Right lobe of liver (tissue), 6 donors: ENCODE measurements around the gene CACNA1E. TPM values are rescaled to one million over a fixed set of nuclear protein-coding genes. Genes with fewer than 3 reads are reported as not detected.

Source experiments
- ATAC-seq, 4 donors: fragments of 200-7000 bp; cut with Tn5 transposase; one replicate each; pipeline ENCODE4 v1.9.1; 2020; ENCODE audit warnings: mild to moderate bottlenecking in 4 of 4, moderate library complexity in 4 of 4
- DNase-seq, 3 donors: peaks; one replicate each; pipeline ENCODE4 v3.0.0-alpha.2; 2020
- H3K27ac ChIP-seq, 3 donors: fragments of 200-600 bp; one replicate each; pipeline ENCODE4 v1.8.0; 2022
- H3K27me3 ChIP-seq, 2 donors: fragments of 200-600 bp; one replicate each; pipeline ENCODE4 v1.8.0; 2022
- H3K36me3 ChIP-seq, 4 donors: fragments of 200-600 bp; sonication (generic) in 1 of 4; one replicate each; pipeline versions ENCODE4 v1.5.1 to v1.8.0; 2017 to 2022; ENCODE audit warnings: control low read depth in 1 of 4
- H3K4me1 ChIP-seq, 4 donors: fragments of 200-600 bp; sonication (generic) in 1 of 4; one replicate each; pipeline versions ENCODE4 v1.5.1 to v1.8.0; 2017 to 2022; ENCODE audit warnings: control low read depth in 1 of 4
- H3K4me3 ChIP-seq, 3 donors: fragments of 200-600 bp; one replicate each; pipeline ENCODE4 v1.8.0; 2022
- H3K9me3 ChIP-seq, 4 donors: fragments of 200-600 bp; sonication (generic) in 1 of 4; one replicate each; pipeline versions ENCODE4 v1.5.1 to v1.8.0; 2017 to 2022; ENCODE audit warnings: control low read depth in 1 of 4
- POLR2A ChIP-seq: fragments of 450-650 bp; IDR thresholded peaks from one replicate; pipeline ENCODE4 v1.6.1; 2017; ENCODE audit warnings: antibody characterized with exemption, mild to moderate bottlenecking
- WGBS: methylation state at CpG from one replicate; pipeline ENCODE4 v1.1.6; 2018; ENCODE audit warnings: low coverage, low lambda C conversion rate; ENCODE audit not compliant: insufficient coverage; ENCODE audit errors: missing lambda C conversion rate; 5-methylcytosine and 5-hydroxymethylcytosine counted together
- intact Hi-C, 2 donors: fragments of 100-400 bp; cut with DNase I; formaldehyde crosslinking; loops; one replicate each; pipeline versions ENCODE4 v1.11.2 to v1.14.1; 2022
- total RNA-seq, 6 experiments: library from RNA; depleted of rRNA in 2 of 6; stranded (reverse); fragments of >200 nt in 2 of 6; fragmentation: NEBNext Ultra II Directional in 3 of 6; extraction: Animal tissue kit (Norgen Biotek cat#: 25700) in 3 of 6; gene quantifications; one replicate each; pipeline versions ENCODE4 v1.1.0 to v1.2.4, GENCODE V29; 2016 to 2023
- TF ChIP-seq, protein P1 (sequence below), 4 donors: fragments of 200-600 bp in 3 of 4; fragments of 450-650 bp in 1 of 4; IDR thresholded peaks; one replicate each; pipeline versions ENCODE4 v1.5.1 to v1.8.0; 2016 to 2022; ENCODE audit warnings: antibody characterized with exemption in 4 of 4, mild to moderate bottlenecking in 2 of 4
- donor health status: DM: no; HTN: yes; CAD: no.
- donor health status: DM: no; HTN: no; CAD: no.
- donor health status: DM: no; HTN: no; CAD: no.
- donor health status: DM: no; HTN: yes; CAD: no.
- donor health status: DM: no; HTN: yes; CAD: no.

The CACNA1E gene
- total RNA-seq, 6 experiments from 2014 or later, result 0.05 to 0.09 (median 0.06) TPM; not detected in 2

- no peak for ATAC-seq
- H3K27me3 ChIP-seq, result no peaks in the 10 kb centered on the region
- intact Hi-C loops, result no loop called here
- H3K4me3 ChIP-seq, result no peak overlapping the region
- TF ChIP-seq POLR2A, result no peak
- TF ChIP-seq, protein P1, sequence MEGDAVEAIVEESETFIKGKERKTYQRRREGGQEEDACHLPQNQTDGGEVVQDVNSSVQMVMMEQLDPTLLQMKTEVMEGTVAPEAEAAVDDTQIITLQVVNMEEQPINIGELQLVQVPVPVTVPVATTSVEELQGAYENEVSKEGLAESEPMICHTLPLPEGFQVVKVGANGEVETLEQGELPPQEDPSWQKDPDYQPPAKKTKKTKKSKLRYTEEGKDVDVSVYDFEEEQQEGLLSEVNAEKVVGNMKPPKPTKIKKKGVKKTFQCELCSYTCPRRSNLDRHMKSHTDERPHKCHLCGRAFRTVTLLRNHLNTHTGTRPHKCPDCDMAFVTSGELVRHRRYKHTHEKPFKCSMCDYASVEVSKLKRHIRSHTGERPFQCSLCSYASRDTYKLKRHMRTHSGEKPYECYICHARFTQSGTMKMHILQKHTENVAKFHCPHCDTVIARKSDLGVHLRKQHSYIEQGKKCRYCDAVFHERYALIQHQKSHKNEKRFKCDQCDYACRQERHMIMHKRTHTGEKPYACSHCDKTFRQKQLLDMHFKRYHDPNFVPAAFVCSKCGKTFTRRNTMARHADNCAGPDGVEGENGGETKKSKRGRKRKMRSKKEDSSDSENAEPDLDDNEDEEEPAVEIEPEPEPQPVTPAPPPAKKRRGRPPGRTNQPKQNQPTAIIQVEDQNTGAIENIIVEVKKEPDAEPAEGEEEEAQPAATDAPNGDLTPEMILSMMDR (IDR thresholded peaks at IDR 0.05), result no peak
- H3K27ac ChIP-seq, result no peak overlapping the region
- DNase-seq, result no peak
- H3K9me3 ChIP-seq, result no peaks in the 10 kb centered on the region
- WGBS, result 63% methylated on average over 4 of the region's 4 CpGs
- no peaks in the 10 kb centered on the region for H3K4me1 ChIP-seq
- H3K36me3 ChIP-seq, result no peaks in the 10 kb centered on the region
Observed at GRCh38 chr1:181513786-181514297, 30.5 kb downstream of the CACNA1E start.

- TF ChIP-seq, protein P1 (IDR thresholded peaks at IDR 0.05), result no peak
- no peak for TF ChIP-seq POLR2A
- ATAC-seq (peak in 1 of 4 donors; percentile 30), DNase-seq (no peak)
- no peaks in the 10 kb centered on the region for H3K4me1 ChIP-seq
- intact Hi-C loops, result no loop called here
- 71% methylated on average over 4 of the region's 4 CpGs for WGBS
- H3K27me3 ChIP-seq, result no peaks in the 10 kb centered on the region
- no peaks in the 10 kb centered on the region for H3K36me3 ChIP-seq
- H3K4me3 ChIP-seq, result no peak overlapping the region
- no peak overlapping the region for H3K27ac ChIP-seq
- H3K9me3 ChIP-seq, result no peaks in the 10 kb centered on the region
Observed at GRCh38 chr1:181514298-181515290, 31.3 kb downstream of the CACNA1E start.

- intact Hi-C loops, result no loop called here
- TF ChIP-seq, protein P1 (IDR thresholded peaks at IDR 0.05), result no peak
- no peak for TF ChIP-seq POLR2A
- H3K4me3 ChIP-seq, result no peak overlapping the region
- H3K36me3 ChIP-seq, result no peaks in the 10 kb centered on the region
- ATAC-seq (peak in 1 of 4 donors; percentile 9), DNase-seq (no peak)
- no peaks in the 10 kb centered on the region for H3K4me1 ChIP-seq
- no peaks in the 10 kb centered on the region for H3K9me3 ChIP-seq
- no peaks in the 10 kb centered on the region for H3K27me3 ChIP-seq
- WGBS, result 85% methylated on average over 3 of the region's 4 CpGs
- H3K27ac ChIP-seq, result no peak overlapping the region
Observed at GRCh38 chr1:181516706-181517105, 33.4 kb downstream of the CACNA1E start.

- no peaks in the 10 kb centered on the region for H3K36me3 ChIP-seq
- H3K4me3 ChIP-seq, result no peak overlapping the region
- H3K27me3 ChIP-seq, result no peaks in the 10 kb centered on the region
- H3K9me3 ChIP-seq, result no peaks in the 10 kb centered on the region
- H3K27ac ChIP-seq, result no peak overlapping the region
- WGBS, result 22% methylated on average over 4 of the region's 5 CpGs
- no peak for DNase-seq
- TF ChIP-seq POLR2A, result no peak
- TF ChIP-seq, protein P1 (IDR thresholded peaks at IDR 0.05), result no peak
- ATAC-seq, result peak in 1 of 4 donors; percentile 31
- H3K4me1 ChIP-seq, result no peaks in the 10 kb centered on the region
- intact Hi-C loops, result no loop called here
Observed at GRCh38 chr1:181517181-181517875, 34.0 kb downstream of the CACNA1E start.
